Right cardiac atrium (tissue), 5 donors: ENCODE results near the gene MARK4. TPM values are rescaled to one million over a fixed set of nuclear protein-coding genes. Genes with fewer than 3 reads are reported as not detected.

ENCODE experiments used
- ATAC-seq, 2 donors: fragments of 200-7000 bp; cut with Tn5 transposase; one replicate each; pipeline versions ENCODE4 v1.8.0 to v1.9.1; 2020; ENCODE audit warnings: moderate library complexity in 2 of 2, mild to moderate bottlenecking in 1 of 2
- DNase-seq, 3 donors: peaks; one replicate each; pipeline ENCODE4 v3.0.0-alpha.2; 2020
- H3K27ac ChIP-seq: one replicate; pipeline ENCODE4 v1.5.1; 2013; ENCODE audit warnings: mild to moderate bottlenecking, low read length, control low read depth, moderate library complexity
- H3K27me3 ChIP-seq: one replicate; pipeline ENCODE4 v1.6.1; 2013; ENCODE audit not compliant: control insufficient read depth, insufficient read depth
- H3K4me1 ChIP-seq: one replicate; pipeline ENCODE4 v1.6.1; 2013; ENCODE audit warnings: low read length; ENCODE audit not compliant: control insufficient read depth, insufficient read depth
- H3K4me3 ChIP-seq: one replicate; pipeline ENCODE4 v1.5.1; 2013; ENCODE audit warnings: low read length, control low read depth
- H3K9me3 ChIP-seq: one replicate; pipeline ENCODE4 v1.6.1; 2013; ENCODE audit warnings: low read length; ENCODE audit not compliant: control insufficient read depth
- WGBS: extraction: QIAGEN DNeasy Blood & Tissue Kit; methylation state at CpG from one replicate; pipeline ENCODE4 v1.1.7; 2013; 5-methylcytosine and 5-hydroxymethylcytosine counted together
- intact Hi-C, 4 donors: fragments of 100-400 bp; cut with DNase I; formaldehyde crosslinking; loops; one replicate each; pipeline versions ENCODE4 v1.11.0 to v1.14.0; 2022 to 2023
- long read RNA-seq, 4 donors: library from polyadenylated mRNA; unstranded; transcript quantifications; one replicate each; pipeline ENCODE4 v2.0.0, GENCODE V29; 2020 to 2021
- polyA plus RNA-seq: library from polyadenylated mRNA; stranded (reverse); fragments of 200-250 nt; gene quantifications from one replicate; pipeline ENCODE4 v1.2.3, GENCODE V29; 2013
- total RNA-seq, 4 donors: library from RNA; stranded (reverse); fragmentation: NEBNext Ultra II Directional; extraction: Animal tissue kit (Norgen Biotek cat#: 25700); gene quantifications; one replicate each; pipeline ENCODE4 v1.2.1, GENCODE V29; 2021
- donor health status: healthy with polysubstance abuse.
- donor health status: DM: no; HTN: yes; CAD: no.
- donor health status: DM: no; HTN: no; CAD: no.
- donor health status: DM: no; HTN: yes; CAD: no; lungs with severe emphysema.
- donor health status: DM: yes; HTN: yes; CAD: no.

The MARK4 gene
- total RNA-seq (10 to 100 TPM; 29.0 to 54.5 (median 40.4) TPM), polyA plus RNA-seq (21.0 TPM)
- long read RNA-seq, donor 1, partial matches to known transcripts = 29 of 34 reads
- long read RNA-seq, donor 1, other reads (novel, unspliced or antisense) = 5 of 34 reads
- long read RNA-seq, donor 2, full-length matches to known transcripts = 4 of 17 reads
- long read RNA-seq, donor 2, partial matches to known transcripts = 10 of 17 reads
- long read RNA-seq, donor 2, other reads (novel, unspliced or antisense) = 3 of 17 reads
- long read RNA-seq, donor 3, partial matches to known transcripts = 17 of 24 reads
- long read RNA-seq, donor 3, other reads (novel, unspliced or antisense) = 7 of 24 reads
- long read RNA-seq, donor 4, full-length matches to known transcripts = 2 of 21 reads
- long read RNA-seq, donor 4, partial matches to known transcripts = 16 of 21 reads
- long read RNA-seq, donor 4, other reads (novel, unspliced or antisense) = 3 of 21 reads

- intact Hi-C loops = loop anchor here in 1 of 4 donors (5.0 kb wide), 1 partner anchor 86 kb away; no protein-coding TSS in a partner anchor
- Histone ChIP-seq H3K4me3 (peak within 1 kb of the TSS; percentile 100), H3K27me3 (no peaks in the 10 kb centered on the region), H3K27ac (peak within 1 kb of the TSS; percentile 52), H3K9me3 (no peaks in the 10 kb centered on the region), H3K4me1 (peaks cover 10% of the 10 kb centered on the region)
- ATAC-seq = peak; percentile 58 to 68
- DNase-seq = peak; percentile 51 to 82 (median 79)
- WGBS = 1% methylated on average over 56 of the region's 58 CpGs
Observed at GRCh38 chr19:45250832-45251451, at the start of gene MARK4. TSS of gene MARK4 (plus strand) at chr19:45251271. CDS start at chr19:45251589, 318 bp downstream.

- H3K4me1 ChIP-seq = no peaks in the 10 kb centered on the region
- intact Hi-C loops = loop anchor here in 1 of 4 donors (5.0 kb wide), 1 partner anchor 135 kb away; no protein-coding TSS in a partner anchor
- 81% methylated on average over 6 of the region's 6 CpGs for WGBS
Observed at GRCh38 chr19:45202637-45203036, 48.4 kb upstream of the MARK4 start.

GRCh38 chr19:45205810-45206209 is 45.3 kb upstream of the MARK4 start:
- intact Hi-C loops = no loop called here
- Histone ChIP-seq H3K4me3 (no peak overlapping the region), H3K4me1 (no peaks in the 10 kb centered on the region), H3K27me3 (no peaks in the 10 kb centered on the region), H3K27ac (no peak overlapping the region), H3K9me3 (no peaks in the 10 kb centered on the region)
- no peak for ATAC-seq
- no peak for DNase-seq
- 86% methylated on average over 12 of the region's 12 CpGs for WGBS

More at GRCh38 chr19:45202637-45203036, 48.4 kb upstream of the MARK4 start:
- peak in 1 of 2 donors; percentile 64 for ATAC-seq
- no peak for DNase-seq
- Histone ChIP-seq H3K9me3 (no peaks in the 10 kb centered on the region), H3K4me3 (no peak overlapping the region), H3K27ac (no peak overlapping the region), H3K27me3 (no peaks in the 10 kb centered on the region)

GRCh38 chr19:45206328-45206727 is 44.7 kb upstream of the MARK4 start:
- Histone ChIP-seq H3K27me3 (no peaks in the 10 kb centered on the region), H3K4me1 (no peaks in the 10 kb centered on the region), H3K4me3 (no peak overlapping the region), H3K9me3 (no peaks in the 10 kb centered on the region), H3K27ac (no peak overlapping the region)
- intact Hi-C loops = no loop called here
- ATAC-seq = no peak
- WGBS = 97% methylated on average over 3 of the region's 3 CpGs
- DNase-seq = no peak

- peak; percentile 89 to 93 for ATAC-seq
- intact Hi-C loops = no loop called here
- Histone ChIP-seq H3K9me3 (no peaks in the 10 kb centered on the region), H3K27me3 (no peaks in the 10 kb centered on the region), H3K4me1 (peaks cover 2% of the 10 kb centered on the region), H3K4me3 (no peak overlapping the region), H3K27ac (no peak overlapping the region)
- WGBS = 32% methylated on average over 17 of the region's 17 CpGs
- DNase-seq = peak; percentile 77 to 90 (median 88)
Observed at GRCh38 chr19:45211751-45212381, 39.2 kb upstream of the MARK4 start.

GRCh38 chr19:45213031-45213430 is 38.0 kb upstream of the MARK4 start:
- intact Hi-C loops = no loop called here
- Histone ChIP-seq H3K4me1 (peaks cover 2% of the 10 kb centered on the region), H3K4me3 (no peak overlapping the region), H3K27me3 (no peaks in the 10 kb centered on the region), H3K27ac (no peak overlapping the region), H3K9me3 (no peaks in the 10 kb centered on the region)
- ATAC-seq (no peak), DNase-seq (peak in 1 of 3 donors; percentile 46)
- WGBS = 74% methylated on average over 23 of the region's 23 CpGs

GRCh38 chr19:45215391-45216191 is 35.5 kb upstream of the MARK4 start:
- Histone ChIP-seq H3K4me3 (no peak overlapping the region), H3K9me3 (no peaks in the 10 kb centered on the region), H3K27me3 (no peaks in the 10 kb centered on the region), H3K4me1 (peaks cover 2% of the 10 kb centered on the region), H3K27ac (no peak overlapping the region)
- ATAC-seq = peak; percentile 10 to 22
- intact Hi-C loops = no loop called here
- WGBS = 22% methylated on average over 35 of the region's 35 CpGs
- peak; percentile 32 to 76 (median 63) for DNase-seq

- Histone ChIP-seq H3K4me1 (peaks cover 2% of the 10 kb centered on the region), H3K27ac (no peak overlapping the region), H3K4me3 (no peak overlapping the region), H3K9me3 (no peaks in the 10 kb centered on the region), H3K27me3 (no peaks in the 10 kb centered on the region)
- intact Hi-C loops = no loop called here
- WGBS = 53% methylated on average over 6 of the region's 6 CpGs
- ATAC-seq = no peak
- DNase-seq = peak in 1 of 3 donors; percentile 1
Observed at GRCh38 chr19:45216667-45217066, 34.4 kb upstream of the MARK4 start.

GRCh38 chr19:45217193-45217956 is 33.7 kb upstream of the MARK4 start:
- no peak overlapping the region for H3K4me3 ChIP-seq
- no peaks in the 10 kb centered on the region for H3K9me3 ChIP-seq
- peaks cover 2% of the 10 kb centered on the region for H3K4me1 ChIP-seq
- ATAC-seq = peak; percentile 5 to 34
- intact Hi-C loops = no loop called here
- peak in 1 of 3 donors; percentile 50 for DNase-seq
- H3K27ac ChIP-seq = no peak overlapping the region
- H3K27me3 ChIP-seq = no peaks in the 10 kb centered on the region
- 35% methylated on average over 45 of the region's 46 CpGs for WGBS

GRCh38 chr19:45217957-45218334 is 33.1 kb upstream of the MARK4 start:
- Histone ChIP-seq H3K9me3 (no peaks in the 10 kb centered on the region), H3K4me1 (peaks cover 2% of the 10 kb centered on the region), H3K27me3 (no peaks in the 10 kb centered on the region), H3K4me3 (no peak overlapping the region), H3K27ac (no peak overlapping the region)
- ATAC-seq (peak in 1 of 2 donors; percentile 7), DNase-seq (peak in 1 of 3 donors; percentile 48)
- intact Hi-C loops = no loop called here
- WGBS = 45% methylated on average over 14 of the region's 14 CpGs
